GM18909 (cell line): ENCODE results near the gene SLC25A21.
"Not testable (repeated sequence)": the region's sequence is repeated elsewhere in the genome, so short reads cannot be mapped to it uniquely, and the experiment has no call there.

ENCODE experiments used
- ATAC-seq: cut with Tn5 transposase; IDR thresholded peaks from one replicate; pipeline ENCODE4 v1.9.1; 2021; ENCODE audit warnings: mild to moderate bottlenecking; ENCODE audit not compliant: unreplicated experiment, poor library complexity

The SLC25A21 gene

GRCh38 chr14:36848213-36848612, 324.2 kb downstream of the SLC25A21 start:
- ATAC-seq: no peak

- ATAC-seq: no peak
Measured at GRCh38 chr14:36847366-36847765, 325.0 kb downstream of the SLC25A21 start.

- no peak for ATAC-seq
Measured at GRCh38 chr14:36845356-36846012, 326.9 kb downstream of the SLC25A21 start.

GRCh38 chr14:36844443-36845195, 327.8 kb downstream of the SLC25A21 start:
- ATAC-seq: no peak

GRCh38 chr14:36843410-36843809, 329.0 kb downstream of the SLC25A21 start:
- ATAC-seq: no peak

DNA sequence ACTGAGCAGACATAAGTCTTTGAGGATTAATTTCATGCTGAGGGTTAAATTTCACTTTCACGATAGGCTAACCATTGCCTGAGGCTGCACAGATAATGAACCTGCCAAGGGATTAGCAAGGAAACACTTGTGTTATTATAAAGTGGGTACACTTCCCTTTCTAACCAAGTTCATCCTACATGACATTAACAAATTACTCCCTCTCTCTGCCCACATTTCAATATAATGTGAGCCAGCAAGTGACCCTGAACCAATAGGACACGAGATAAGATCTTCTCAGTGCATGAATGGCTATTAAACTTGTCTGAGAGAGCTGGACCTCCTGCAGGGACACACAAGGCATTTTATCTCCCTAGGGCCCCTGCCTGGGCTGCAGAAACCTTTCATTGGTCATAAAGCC, 337.3 kb downstream of the SLC25A21 start:
- no peak for ATAC-seq

DNA sequence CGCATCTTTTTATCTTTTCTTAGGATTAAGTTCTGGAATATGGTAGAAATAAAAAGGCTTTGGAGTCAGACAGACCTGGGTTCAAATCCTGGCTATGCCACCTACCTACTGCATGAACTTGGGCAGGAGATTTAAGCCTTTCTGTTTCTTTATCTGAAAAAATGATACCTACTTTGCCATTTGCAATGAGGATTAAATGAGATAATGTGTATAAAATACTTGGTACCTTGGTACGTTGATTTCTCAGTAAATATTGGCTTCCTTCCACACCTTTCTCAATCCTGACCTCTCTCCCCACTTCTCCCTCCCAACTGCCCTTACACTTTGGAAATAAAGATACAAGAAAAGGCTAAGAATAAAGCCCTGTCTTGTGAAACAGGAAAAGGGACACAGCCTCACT, 338.1 kb downstream of the SLC25A21 start:
- ATAC-seq: no peak

DNA sequence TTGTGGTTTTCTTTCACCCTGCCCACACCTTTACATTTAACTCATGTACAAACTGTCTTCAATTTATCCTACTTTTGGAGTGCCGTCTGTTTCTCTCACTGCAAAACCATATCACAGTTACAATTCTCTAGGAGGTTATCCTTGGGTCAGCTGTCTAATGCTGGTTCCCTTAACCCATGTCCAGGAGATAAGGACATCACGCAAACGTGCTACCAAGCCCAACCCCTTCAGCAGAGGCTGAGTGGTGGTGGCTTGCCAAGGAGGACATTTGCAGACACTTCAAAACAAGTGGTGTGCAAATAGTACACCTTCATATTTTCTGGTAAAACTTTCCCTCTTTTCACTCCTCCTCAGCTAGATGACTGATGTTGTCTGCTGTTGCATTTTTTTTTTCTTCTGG, 342.9 kb downstream of the SLC25A21 start:
- ATAC-seq: no peak

GRCh38 chr14:36827861-36828260, 344.5 kb downstream of the SLC25A21 start:
- ATAC-seq: no peak

GRCh38 chr14:36826614-36827013, 345.8 kb downstream of the SLC25A21 start:
- no peak for ATAC-seq

- ATAC-seq: no peak
Measured at GRCh38 chr14:36824854-36825253, 347.6 kb downstream of the SLC25A21 start.

- ATAC-seq: no peak
Measured at GRCh38 chr14:36823651-36824050, 348.8 kb downstream of the SLC25A21 start.

DNA sequence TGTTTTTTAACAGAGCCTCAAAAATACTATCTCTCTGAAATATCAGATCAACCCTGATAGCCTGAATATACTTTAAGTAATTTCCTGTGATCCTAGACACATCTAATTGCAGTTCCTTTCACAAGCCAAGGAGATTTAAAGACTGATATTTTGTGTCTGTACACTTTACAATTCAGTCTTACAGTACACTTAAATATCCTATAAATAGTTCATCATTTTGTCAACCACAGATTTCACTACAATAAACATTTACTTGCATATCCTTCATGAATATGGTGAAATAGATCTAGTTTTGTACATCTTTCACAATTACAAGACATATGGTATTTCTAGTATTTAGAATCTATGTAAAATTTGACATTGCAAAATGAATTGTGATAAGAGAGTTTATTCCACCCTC, 349.7 kb downstream of the SLC25A21 start:
- no peak for ATAC-seq

DNA sequence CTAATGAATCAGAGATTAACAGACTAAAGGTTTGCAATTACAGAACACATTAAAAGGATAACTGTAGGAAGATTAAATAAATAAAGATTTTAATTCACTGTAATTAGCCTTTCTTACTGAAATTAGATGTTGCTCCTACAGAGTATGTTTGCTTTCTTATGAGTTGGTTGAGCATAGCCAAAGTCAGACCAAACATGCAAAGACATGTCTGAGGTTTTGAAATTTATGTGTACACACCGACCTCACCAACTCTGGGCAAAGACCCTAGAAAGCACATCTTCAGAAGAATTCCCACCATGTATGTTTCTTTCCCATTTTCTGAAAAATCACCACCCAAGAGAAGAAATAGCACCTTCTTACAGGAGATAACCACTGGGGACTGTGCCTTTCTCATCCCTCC, 351.5 kb downstream of the SLC25A21 start:
- no peak for ATAC-seq

DNA sequence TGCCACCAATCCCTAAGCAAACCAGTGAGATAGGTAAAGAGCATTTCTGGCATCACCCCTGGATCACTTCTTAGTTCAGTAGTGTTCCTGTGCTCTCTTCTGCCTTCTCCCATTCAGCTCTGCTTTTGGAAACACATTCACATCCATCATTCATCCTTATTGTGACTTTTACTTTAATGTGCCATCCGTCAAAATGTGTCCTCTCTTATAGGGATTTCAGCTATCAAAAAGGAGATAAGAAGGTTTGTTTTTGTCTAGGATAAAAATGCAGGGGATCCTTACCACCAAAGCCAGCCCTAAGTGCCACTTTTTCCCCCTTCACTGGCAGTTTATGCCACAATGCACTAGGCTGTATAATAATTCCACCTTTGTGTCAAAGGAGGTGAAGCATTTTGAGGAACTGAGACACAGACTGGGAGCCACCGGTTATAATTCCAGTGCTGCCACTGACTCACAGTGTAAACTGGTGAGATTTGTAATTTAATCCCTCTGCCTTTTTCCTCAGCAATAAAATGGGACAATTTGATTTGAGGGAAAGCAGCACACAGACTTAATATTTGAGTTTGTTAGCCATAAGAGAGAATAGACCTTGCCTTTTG, 352.2 kb downstream of the SLC25A21 start:
- no peak for ATAC-seq

GRCh38 chr14:36818794-36819384, 353.5 kb downstream of the SLC25A21 start:
- no peak for ATAC-seq

- ATAC-seq: no peak
Measured at GRCh38 chr14:36818246-36818645, 354.2 kb downstream of the SLC25A21 start.

DNA sequence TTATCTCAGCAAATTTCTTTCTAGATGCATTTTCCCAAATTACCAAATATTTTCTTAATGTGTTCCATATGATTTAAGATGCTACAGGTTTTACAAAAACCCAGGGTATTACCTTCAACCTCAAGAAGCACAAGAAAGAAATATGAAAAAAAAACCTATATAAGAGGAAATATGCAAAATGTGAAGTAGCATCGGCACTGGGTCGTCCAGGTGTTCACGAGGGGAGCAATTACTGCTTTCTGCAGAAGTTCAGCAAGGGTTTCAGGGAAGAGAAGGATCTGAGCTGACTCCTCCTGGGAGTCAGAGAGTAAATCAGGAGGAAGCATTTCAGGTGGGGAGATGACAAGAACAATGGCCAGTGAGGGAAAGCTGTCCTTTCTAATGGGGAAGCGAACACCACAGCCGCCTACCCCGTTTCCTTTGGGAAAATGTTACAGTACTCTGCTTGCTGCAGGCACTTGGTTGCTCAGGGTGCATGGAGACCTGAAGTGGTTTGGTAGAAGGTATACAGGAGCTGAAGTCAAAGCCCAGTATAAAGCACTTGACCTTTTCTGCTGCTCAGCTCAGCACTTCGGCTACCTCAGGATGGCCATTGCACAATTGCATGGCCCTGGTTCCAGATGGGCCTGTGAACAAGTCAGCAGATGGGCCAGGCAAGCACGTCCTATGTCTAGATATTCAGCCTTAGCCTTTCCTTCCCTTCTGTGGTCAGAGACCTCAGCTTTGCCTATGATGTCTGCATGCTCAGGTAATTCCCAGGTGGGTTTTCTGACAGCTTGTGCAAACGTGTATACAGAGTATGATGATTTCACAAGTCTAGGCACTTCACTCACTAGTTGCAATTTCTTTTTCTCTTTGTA, 355.1 kb downstream of the SLC25A21 start:
- ATAC-seq: no peak

GRCh38 chr14:36816481-36816880, 355.9 kb downstream of the SLC25A21 start:
- no peak for ATAC-seq

- not testable (repeated sequence) for ATAC-seq
Measured at GRCh38 chr14:36814783-36815182, 357.6 kb downstream of the SLC25A21 start.
